Lung microvascular endothelial cell (primary cell): ENCODE results near the gene CPLX1. TPM values are rescaled to one million over a fixed set of nuclear protein-coding genes. Genes with fewer than 3 reads are reported as not detected.
"Not testable (repeated sequence)": the region's sequence is repeated elsewhere in the genome, so short reads cannot be mapped to it uniquely, and the experiment has no call there.

Experiments
- DNase-seq, 2 donors: peaks; one replicate each; pipeline versions ENCODE4 v3.0.0 to v3.0.0-alpha.2; 2010; ENCODE audit warnings: low read depth in 2 of 2
- total RNA-seq: library from RNA; depleted of rRNA; stranded (reverse); fragments of >200 nt; gene quantifications from 2 replicates; pipeline ENCODE4 v1.2.1, GENCODE V29; 2014

The CPLX1 gene
- total RNA-seq, 1 donor from 2014 or later = not detected

- no peak for DNase-seq
Observed at GRCh38 chr4:760616-761015, 65.3 kb downstream of the CPLX1 start.

GRCh38 chr4:759810-760209 is 66.1 kb downstream of the CPLX1 start:
- DNase-seq = peak in 1 of 2 donors; percentile 32

GRCh38 chr4:757111-757510 is 68.8 kb downstream of the CPLX1 start:
- no peak for DNase-seq

GRCh38 chr4:754221-755120 is 71.5 kb downstream of the CPLX1 start:
- DNase-seq = no peak

- not testable (repeated sequence) for DNase-seq
Observed at GRCh38 chr4:753186-753585, 72.7 kb downstream of the CPLX1 start.

- DNase-seq = no peak
Observed at GRCh38 chr4:752196-752861, 73.6 kb downstream of the CPLX1 start.

- peak in 1 of 2 donors; percentile 30 for DNase-seq
Observed at GRCh38 chr4:751676-752075, 74.3 kb downstream of the CPLX1 start.

GRCh38 chr4:749698-750666 is 75.9 kb downstream of the CPLX1 start:
- DNase-seq = peak; percentile 48 to 71

GRCh38 chr4:748461-748860 is 77.5 kb downstream of the CPLX1 start:
- peak in 1 of 2 donors; percentile 64 for DNase-seq

- no peak for DNase-seq
Observed at GRCh38 chr4:747546-748170, 78.3 kb downstream of the CPLX1 start.

GRCh38 chr4:744212-744841 is 81.6 kb downstream of the CPLX1 start:
- no peak for DNase-seq

GRCh38 chr4:743463-744211 is 82.3 kb downstream of the CPLX1 start:
- DNase-seq = no peak

- peak; percentile 75 to 77 for DNase-seq
Observed at GRCh38 chr4:742742-743311, 83.1 kb downstream of the CPLX1 start.

- no peak for DNase-seq
Observed at GRCh38 chr4:742096-742741, 83.7 kb downstream of the CPLX1 start.

- peak; percentile 40 to 96 for DNase-seq
Observed at GRCh38 chr4:740656-741282, 85.2 kb downstream of the CPLX1 start.

- no peak for DNase-seq
Observed at GRCh38 chr4:740011-740410, 85.9 kb downstream of the CPLX1 start.

GRCh38 chr4:739569-739968 is 86.4 kb downstream of the CPLX1 start:
- DNase-seq = no peak

GRCh38 chr4:738781-739280 is 87.1 kb downstream of the CPLX1 start:
- no peak for DNase-seq
